SKM-1 treated with dmso at 0.1 percent for 144 hours (cell line): ENCODE data around the gene ZNF219.

Source experiments
- DNase-seq: peaks from one replicate; lab custom pipeline; 2025; ENCODE audit not compliant: unreplicated experiment; lab: John Stamatoyannopoulos, UW

Gene ZNF219

DNA sequence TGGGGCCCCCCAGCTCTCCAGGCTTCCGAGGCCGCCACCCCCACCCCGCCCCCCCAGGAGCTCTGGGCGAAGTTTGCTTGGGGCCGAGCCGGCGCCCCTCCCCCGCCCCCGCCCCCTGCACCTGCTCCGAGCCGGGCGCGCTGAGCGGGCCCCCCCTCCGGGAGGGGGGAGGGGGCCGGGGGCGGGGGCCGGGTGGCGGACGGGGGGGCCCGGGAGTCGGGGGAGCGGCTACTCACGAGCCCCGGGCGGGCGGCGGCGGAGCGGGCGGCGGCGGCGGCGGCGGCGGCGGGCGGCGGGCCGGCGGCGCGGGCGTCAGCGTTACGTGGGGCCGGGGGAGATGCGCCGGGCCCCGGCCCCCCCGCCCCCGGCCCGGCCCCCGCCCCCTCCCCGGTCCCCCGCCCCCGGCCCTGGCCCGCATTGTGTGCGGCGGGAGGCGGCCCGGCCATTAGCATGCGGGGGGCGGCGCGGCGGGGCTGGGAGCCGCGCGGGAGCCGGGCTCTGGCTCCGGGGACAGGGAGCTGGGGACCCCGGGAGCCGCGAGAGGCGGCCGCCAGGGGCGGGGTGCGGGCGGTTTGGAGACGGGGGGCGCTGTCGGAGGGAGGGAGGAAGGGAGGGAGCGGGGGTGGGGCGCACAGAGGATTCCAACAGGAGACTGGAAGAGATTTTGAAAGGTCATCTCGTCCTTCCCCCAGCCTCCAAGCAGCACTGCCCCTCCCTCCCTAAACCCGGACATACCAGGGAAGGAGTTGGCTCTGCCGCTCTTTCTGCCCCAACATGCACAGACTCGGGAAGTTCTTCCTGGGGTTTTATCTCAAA, at the start of gene ZNF219:
Gene ZNF219 (minus strand): TSS at position 580 of the 816 bp plus-strand sequence. CDS start 5,064 bp downstream, outside the sequence.
- DNase-seq = no peak

DNA sequence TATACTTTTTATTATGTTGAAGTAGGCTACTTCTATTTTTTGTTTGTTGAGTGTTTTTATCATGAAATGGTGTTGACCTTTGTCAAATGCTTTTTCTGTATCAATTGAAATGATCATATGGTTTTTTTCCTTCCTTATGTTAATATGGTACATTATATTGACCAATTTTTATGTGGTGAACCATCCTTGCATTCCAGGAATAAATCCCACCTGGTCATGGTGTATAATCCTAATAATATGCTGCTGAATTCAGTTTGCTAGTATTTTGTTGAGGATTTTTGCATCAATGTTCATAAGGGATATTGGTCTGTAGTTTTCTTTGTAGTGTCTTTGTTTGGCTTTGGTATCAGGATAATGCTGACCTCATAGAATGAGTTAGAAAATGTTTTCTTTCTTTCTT, 47.0 kb upstream of the ZNF219 start:
- DNase-seq = no peak

DNA sequence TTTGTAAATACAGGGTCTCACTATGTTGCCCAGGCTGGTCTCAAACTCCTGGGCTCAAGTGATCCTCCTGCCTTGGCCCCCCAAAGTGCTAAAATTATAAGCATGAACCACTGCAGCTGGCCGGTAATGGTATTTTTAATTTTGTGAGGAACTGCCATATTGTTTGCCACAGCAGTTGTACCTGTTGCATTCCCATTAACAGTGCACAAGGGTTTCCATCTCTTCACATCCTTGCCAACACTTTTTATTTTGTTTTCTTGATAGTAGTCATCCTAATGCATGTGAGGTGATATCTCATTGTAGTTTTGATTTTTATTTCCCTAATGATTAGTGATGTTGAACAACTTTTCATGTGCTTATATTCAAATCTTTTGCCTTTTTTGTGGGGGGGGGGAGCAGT, 43.9 kb upstream of the ZNF219 start:
- no peak for DNase-seq

DNA sequence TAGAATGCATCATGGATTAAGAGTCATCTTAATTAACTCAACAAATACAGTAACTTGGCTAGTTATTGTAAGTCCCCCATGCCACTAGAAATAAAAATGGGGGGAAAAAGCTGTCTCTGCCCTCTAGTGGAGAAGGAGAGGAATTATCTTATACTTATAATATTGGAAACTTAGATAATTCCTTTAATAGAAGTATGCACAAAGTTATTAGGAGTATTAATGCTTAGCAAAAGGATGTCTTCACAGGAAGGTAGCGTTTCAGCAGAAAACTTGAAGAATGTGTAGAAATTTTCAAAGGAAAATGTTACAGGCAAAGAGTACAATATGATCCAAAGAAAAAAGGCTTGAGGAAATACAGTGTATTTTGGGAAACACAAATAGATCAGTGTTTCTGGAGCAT, 37.6 kb upstream of the ZNF219 start:
- DNase-seq = no peak

DNA sequence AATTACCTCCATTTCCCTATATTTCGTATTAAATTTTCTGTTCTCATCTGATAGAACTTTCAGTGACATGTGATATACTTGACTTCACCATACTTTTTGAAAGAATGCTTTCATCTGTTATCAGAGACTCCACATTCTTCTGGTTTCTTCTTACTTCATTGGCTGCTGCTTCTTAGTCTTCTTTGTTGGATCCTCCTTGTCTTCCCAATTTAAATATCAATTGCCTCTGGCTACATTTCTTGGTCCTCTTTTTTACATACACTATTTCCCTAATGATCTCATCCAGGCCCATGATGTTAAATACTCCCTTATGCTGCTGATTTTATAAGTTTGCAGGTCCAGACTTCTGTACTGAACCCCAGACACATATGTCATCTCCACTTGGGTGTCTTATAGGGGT, 35.4 kb upstream of the ZNF219 start:
- DNase-seq = no peak

DNA sequence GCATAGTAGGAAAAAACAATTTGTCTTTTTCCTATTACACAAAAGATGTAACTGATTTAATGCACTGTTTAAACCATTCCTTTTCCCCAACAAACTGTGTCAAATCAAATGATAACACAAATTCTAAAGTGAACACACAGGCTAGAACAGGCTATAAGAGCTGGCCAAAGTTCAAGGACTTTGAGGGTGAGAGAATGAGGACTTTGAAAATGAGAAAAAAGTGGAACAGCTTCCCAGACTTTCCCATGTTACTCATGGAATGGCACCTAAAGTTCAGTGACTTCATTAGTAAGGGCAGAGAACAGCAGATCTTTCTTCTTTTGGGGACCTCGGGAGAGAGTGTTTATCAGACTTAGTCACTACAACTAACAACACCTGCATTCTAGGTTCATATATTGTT, 25.0 kb upstream of the ZNF219 start:
- DNase-seq = no peak

DNA sequence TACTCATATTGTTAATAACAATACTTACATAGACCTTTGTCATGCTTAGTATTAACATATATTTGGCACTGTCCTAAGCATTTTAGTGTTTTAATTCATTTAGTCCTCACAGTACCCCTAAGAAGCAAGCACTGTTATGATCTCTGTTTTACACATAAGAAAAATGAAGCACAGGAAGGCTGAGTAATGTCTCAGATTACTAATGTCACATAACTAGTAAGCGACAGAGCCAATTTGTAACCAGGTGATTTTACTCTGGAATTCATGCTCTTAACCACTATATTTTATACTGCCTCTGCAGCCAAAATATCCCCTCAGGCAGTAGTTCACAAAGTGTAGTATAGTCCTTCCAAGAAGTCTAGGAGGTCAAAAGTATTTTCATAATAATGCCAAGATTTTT, 22.7 kb upstream of the ZNF219 start:
- DNase-seq = no peak

DNA sequence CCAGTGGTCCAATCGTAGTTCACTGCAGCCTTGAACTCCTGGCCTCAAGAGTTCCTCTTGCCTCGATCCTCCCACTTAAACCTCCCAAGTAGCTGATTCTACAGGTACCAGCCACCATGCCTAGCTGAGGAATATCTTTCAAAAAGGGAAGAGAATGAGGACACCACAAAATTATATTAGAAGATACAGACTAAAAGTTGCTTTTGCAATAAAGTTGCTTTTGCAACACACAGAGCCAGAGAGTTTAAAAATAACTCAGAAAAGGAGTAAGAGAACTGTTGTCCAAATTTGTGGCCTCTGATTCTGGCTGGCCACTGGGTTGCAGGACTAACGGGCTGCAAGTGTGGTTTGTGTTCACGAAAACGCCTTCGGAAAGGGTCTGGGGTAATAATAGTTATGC, 22.2 kb upstream of the ZNF219 start:
- peak; percentile 11 for DNase-seq

DNA sequence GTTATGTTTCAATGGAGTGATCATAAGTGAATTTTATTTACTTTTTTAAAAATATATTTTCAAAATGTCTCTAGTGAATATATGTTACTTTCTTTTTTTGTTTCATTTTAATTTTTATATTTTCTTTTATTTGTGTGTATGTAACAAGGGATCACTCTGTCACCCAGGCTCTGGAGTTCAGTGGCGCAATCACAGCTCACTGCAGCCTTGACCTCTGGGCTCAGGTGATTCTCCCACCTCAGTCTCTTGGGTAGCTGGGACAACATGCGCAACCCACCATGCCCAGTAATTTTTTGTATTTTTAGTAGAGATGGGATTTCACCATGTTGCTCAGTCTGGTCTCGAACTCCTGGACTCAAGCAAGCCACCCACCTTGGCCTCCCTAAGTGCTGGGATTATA, 20.5 kb upstream of the ZNF219 start:
- no peak for DNase-seq

DNA sequence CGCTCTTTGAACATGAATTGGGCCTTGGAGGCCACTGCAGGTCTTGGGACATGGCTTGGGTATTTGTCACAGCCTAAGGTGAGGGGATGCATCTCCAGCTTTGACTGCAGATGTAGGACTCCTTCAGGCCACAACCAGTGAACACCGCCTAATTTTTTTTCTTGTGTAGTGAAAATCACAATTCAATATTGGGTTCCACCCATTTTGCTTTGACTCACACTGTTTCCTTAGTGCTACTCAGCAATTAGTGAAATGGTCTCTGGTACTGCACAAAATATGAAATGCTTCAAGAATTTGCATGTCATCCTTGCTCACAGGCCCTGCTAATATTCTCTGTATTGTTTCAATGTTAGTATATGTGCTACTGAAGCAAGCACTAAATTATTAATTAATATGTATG, 14.9 kb upstream of the ZNF219 start:
- no peak for DNase-seq

DNA sequence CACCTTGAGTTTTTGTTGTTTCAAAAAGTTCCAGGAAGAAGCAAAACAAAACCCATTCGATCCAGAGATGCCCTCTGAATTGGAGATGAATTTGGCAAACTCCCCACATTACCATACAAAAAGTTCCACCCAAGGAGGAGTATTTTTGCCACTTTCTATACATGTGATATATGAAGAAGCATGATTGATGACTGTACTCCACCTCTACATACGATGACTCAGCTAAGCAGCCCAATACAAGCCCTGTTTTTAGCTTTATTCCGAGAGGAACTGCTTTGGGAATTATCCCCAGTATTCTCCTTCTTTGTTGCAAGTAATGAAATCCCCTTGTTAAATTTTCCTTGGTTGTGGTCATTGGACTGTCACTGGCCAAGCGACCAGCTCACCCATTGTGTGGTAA, 13.8 kb upstream of the ZNF219 start:
- DNase-seq = no peak

DNA sequence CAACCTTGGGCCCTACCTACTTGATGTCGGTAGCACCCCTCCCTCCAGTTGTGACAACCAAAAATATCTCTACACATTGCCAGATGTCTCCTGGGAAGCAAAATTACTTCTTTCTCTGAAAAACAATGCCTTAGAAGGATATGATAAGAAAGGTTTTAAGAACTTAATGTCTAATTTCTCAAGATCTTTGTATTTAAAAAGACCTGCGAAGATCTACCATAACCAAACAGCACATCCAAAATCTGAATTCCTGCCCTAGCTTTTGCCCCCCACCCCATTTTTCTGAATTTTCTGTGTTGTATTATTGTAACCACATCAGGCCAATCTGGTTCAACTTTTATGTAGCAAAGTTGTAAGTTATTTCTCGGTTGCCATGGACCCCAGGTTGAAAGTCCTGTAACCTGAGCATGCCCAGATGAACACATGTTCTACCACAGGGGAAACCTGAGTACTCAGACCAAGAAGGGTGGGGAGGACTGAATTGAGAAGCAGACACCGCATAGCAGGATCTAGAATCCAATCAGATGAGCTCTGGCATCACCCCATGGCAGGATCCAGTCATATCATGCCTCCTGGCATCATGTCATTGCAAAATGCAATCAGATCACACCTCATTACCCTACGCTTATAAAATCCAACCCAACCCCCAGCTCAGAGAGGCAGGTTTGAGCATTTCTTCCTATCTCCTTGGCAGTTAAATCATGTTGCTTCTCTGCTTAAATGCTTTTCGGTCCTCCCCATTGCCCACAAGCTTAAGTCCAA, 11.1 kb upstream of the ZNF219 start:
- DNase-seq = no peak

DNA sequence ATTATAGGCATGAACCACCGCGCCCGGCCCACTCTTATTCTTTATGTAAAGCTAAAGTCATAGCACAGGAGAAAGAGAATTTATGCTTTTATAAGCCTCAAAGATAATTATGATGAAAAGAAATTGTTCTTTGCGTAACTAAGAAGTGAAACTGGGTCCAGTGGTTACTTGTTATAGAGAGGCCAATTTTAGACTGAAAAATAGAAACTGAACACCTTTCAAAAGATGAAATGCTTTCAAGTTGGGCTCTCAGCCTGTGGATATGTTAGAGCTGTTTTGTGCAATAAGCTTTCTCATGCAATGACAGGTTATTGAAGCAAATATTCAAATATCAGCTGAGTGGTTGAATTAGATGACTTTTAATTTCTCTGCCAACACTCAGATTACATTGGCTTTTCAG, 10.3 kb upstream of the ZNF219 start:
- no peak for DNase-seq

DNA sequence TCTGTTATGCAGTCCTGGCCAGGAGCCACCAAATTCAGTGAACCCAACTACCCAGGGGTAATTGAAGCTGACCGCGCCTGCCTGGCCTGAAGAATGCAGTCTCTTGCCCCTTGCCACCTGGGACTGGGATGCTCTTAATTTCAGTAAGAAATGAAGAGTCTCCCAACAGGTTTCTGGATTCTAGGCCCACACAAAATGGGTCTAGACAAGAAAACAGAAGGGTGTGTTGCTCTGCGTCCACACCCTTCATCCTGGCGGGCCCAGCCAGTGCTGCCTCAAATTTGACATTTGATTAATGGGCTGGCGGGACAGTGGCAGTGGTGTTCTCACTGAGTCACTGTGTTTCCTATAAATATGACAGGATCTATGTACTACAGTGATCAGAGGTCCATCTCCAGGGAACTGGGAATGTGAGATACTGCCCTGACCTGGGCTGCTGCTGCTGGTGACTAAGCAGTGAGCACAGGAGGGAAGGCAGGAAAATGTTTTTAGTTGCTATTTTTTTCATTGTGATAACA, 8.9 kb upstream of the ZNF219 start:
- DNase-seq = no peak

DNA sequence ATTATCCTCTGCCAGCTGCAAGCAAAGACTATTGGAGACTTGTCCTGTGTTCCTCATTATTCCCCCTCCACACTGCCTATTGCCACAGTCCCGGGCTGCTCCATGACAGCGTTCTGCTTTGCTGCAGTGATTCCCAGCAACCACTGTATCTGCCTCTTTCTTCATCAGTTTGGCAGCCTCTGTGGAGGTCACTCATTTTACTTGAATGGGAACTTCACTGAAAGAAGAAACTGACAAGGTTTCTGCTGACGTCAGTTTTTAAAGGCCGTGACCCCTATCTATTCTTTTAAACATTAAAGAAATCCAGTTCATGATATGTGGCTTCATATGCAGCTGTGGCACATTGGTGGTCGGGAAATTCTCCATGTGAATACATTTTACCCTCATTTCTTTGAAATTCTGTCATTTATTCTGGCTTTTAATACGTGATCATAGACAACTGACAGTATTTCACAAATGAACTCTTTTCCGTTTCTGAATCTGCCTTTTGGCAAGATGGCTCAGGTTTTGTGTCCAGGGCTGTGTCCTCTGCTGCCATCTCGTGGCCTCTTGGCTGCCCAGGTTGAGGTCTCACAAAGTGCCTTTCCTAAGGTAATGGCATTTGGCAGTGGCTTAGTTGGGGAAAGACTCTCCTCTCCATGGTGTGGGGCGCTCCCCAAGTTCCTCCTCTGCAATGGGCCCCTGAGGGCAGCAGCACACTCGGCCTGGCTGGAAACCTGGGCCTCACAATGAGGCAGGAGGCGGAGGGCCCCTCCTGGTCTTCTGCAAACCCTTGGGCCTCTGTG, 8.2 kb upstream of the ZNF219 start:
- peak; percentile 41 for DNase-seq

DNA sequence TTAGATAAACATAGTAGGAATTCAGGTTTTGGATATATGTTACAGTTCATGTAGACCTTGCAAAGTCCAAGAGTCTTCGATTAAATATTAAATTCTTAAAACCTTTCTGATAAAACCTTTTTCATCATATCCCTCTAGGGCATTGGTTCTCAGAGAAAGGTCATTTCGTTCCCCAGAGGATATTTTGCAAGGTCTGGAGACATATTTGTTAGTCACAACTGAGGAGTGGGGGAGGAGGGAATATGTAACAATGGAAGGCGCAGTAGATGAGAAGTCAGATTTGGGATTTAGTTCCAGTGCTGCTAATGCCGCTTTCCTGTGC, 7.7 kb upstream of the ZNF219 start:
- DNase-seq = peak; percentile 21

DNA sequence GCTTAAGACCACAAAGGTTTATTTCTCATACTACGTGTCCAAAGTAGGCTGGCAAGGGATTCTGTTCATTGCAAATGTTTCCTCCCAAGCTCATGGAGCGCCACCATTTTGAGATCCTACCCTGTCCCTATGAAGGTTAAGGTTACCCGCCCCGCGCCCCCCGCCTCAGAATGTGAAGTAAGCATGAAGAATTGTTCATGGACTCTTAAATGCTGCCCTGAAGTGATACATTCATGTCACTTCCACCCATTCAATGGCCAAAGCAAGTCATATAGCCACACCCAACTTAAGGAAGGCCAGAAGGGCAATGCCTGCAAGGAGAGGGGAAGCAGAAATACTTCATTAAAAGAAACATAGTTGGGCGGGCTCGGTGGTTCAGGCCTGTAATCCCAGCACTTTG, 6.6 kb upstream of the ZNF219 start:
- DNase-seq = no peak

DNA sequence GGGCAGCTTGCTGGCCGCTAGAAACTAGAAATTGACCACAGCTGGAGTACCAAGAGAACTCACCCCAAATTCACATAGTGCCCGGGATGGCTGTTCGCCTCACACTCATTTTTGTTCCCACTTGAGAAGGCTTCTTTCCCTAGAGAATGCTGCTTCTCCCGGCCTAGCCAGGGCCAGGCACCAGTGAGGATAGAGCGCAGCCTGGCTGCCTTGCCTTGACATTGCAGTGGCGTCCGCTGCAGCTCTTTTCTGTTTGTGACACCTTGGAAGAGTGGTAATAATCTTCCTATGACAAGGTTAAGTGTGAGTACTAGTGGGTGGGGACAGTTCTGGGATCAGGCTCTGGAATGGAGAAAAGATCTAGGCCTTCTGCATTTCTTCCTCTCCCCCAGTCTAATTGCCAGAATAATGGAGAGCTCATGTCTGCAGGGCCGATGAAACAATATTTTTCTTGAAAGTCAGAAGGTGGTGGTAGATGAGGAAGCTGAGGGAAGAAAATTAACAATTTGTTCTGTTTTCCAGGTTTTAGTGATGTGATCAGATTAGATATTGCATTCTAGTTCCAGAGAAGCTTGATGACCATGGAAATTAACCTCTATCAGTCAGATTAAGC, 6.1 kb upstream of the ZNF219 start:
- DNase-seq = peak; percentile 9

DNA sequence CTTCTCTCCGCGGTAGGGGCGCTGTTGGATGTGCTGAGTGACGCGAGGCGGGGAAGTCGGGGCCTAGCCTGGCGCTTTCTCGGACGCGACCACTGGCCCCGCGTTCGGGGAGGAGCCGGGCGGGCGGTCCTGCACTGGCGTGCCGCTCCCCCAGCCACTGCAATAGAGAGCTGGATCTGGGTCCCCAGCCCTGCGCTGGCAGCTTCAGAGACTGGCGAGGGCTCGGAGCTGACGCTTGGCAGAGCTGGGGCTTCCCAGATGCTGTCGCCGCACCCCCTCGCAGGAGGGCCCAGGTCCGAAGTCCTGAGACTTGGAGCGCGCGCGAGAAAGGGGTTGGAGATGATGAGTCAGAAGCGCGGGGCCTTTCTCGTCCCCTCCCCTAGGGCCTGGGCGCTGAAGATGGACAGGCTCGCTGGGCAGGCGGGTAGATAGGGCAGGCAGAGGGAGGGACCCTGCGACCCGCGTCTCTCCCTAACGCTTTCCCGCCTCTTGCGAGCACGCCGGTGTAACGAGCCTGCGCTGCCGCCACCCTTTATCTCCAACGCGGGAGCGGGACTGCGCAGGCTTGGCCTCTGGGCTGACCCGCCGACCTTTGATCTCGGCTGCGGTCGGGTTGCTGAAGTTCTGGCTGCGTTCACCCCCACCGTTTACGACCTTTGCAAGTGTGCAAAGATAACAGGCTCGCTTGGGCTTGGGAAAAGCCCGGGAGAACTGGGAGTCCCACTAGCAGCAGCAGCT, 5.4 kb upstream of the ZNF219 start:
- peak; percentile 60 for DNase-seq

DNA sequence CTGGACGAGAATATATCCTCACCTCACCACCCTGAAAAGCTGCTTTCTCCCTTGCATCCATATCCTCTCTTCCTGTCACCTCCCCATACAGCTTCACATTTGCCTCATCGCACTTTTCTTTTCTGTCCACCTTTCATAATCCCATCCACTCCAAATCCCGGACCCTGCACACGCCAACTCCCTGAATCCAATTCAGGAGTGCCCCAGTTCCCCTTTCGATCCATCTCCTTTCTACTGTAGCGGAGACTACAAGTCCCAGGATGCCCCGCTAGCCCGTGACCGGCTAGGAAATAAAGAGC, 4.9 kb upstream of the ZNF219 start:
- peak; percentile 83 for DNase-seq
